Stimulated activated CD4-positive, alpha-beta T cell treated with anti-CD3 and anti-CD28 coated beads, Interleukin-4, amount 100 ng/mL, for 4 hours (primary cell): ENCODE measurements around the gene CYP19A1.
"Not testable (repeated sequence)": the region's sequence is repeated elsewhere in the genome, so short reads cannot be mapped to it uniquely, and the experiment has no call there.

Source experiments
- DNase-seq, 2 experiments: peaks; one replicate each; pipeline ENCODE4 v3.0.0-alpha.2; 2020

CYP19A1 gene

DNA sequence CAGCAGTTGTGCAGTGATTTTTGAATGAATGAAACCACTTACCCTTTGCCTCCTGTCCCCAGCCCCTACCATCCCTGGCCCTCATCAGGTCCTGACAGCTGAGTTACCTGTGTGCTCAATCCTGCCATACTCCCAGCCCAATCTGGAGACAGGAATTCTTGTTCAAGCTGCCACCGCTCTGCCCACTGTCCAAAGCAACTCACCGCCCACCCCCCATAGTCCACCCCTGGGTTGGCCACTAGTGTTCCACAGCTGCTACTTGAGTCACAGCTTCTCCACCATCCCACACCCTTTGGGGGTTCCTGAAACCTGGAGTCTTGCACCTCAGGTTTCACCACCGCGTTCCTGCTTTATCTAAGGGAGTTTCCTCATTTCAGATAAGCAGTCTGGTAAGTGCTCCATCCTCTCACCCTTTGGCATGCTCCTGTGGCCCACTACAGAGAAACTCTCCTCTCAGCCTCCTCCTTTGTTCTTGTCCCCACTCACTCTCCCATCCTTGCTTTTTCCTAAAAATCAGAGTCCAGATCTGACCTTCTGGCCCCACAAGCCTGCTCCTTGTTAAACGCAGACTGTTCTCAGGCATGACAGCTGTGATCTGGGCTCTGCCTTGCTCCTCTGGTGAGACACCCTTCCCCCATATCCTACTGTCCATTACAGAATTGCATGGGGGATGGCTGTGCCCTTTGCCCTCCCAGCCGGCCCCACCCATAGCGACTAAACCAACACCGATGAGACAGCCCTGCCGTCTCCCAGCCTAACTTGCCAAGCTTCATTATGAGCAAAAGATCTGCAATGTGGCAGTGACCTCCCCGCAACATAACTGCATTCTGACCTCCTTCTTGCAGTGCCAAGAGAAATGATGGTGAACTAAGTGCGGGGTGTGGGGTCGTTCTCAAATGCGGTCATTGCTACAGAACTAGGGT is 50.0 kb downstream of the CYP19A1 start:
- no peak for DNase-seq

DNA sequence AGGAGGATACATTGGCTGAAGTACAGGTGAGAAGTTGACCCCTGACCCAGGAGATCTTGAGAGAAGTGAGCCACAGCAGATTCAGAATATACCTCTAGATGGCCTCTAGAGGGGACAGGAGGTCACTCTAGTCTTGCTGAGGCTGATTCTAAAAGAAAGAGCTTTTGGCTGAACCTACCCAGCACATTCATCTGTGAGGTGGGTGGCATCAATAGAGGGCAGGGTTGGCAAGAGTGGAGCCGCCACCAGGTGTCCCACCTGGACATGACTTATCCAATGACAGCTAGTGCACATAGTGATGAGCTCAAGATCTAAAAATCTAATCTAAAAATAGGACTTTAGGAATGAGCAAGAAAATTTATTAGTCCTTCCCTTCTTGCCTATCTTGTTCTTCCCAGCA is 51.6 kb downstream of the CYP19A1 start:
- DNase-seq, result no peak

DNA sequence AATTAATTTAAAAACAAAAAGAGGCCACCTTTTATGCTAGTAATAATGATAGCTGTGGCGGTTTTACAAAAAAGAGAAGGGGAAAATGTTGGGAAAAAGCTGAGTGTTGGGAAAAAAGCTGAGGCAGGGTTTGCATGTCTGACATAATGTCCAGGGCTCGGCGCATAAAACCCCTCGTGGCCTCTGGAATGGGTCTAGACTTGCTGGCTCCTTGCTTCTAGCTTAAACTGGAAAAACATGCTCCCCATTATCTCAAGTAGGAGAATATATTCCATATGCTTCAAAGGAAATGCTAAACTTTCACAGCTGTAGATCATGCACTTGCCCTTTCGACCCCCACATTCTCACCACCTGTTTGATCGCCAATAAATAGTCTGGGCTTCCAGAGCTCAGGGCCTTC is 53.0 kb downstream of the CYP19A1 start:
- no peak for DNase-seq

DNA sequence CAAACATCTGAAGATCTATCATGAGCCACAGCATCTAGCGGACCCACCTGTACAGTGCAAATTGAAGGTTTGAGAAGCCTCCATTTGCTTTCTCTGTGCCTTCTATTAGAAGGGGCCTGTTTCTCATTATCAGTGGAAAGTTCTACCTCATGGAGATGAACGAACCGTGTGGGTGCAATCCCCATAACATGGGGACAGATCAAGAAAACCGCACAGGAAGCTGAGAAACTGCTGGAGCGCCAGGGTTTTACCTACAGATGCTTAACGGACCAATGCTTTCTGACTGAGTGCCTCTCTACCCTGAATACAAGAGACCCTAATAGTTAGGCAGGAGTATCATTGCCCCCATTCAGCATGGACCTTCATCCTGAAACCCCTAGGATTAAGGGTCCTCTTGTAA is 53.5 kb downstream of the CYP19A1 start:
- no peak for DNase-seq

DNA sequence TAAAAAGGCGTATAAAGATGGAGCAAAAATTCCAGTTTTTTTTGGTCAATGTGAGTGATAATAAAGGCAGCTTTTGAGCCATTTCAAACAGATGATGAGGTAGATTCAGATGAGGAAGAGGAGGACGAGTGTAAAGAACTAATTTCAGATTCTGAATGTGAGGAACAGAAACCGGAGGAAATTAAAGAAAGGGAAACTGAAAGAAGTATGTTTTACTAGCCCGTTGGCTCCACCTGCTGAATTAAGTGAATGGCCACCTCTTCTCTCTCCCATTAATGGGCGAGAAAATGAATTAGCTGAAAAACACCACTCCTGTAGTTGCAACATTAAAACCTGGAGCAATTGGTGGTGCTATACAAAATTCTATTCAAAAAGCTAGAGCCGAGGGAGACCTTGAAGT is 55.4 kb downstream of the CYP19A1 start:
- no peak for DNase-seq

DNA sequence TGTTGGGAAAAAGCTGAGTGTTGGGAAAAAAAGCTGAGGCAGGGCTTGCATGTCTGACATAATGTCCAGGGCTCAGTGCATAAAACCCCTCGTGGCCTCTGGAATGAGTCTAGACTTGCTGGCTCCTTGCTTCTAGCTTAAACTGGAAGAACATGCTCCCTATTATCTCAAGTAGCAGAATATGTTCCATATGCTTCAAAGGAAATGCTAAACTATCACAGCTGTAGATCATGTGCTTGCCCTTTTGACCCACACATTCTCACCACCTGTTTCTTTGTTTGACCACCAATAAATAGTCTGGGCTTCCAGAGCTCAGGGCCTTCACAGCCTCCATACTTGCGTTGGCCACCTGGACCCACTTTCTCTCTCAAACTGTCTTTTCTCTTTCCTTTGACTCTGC is 56.2 kb downstream of the CYP19A1 start:
- DNase-seq, result not testable (repeated sequence)

DNA sequence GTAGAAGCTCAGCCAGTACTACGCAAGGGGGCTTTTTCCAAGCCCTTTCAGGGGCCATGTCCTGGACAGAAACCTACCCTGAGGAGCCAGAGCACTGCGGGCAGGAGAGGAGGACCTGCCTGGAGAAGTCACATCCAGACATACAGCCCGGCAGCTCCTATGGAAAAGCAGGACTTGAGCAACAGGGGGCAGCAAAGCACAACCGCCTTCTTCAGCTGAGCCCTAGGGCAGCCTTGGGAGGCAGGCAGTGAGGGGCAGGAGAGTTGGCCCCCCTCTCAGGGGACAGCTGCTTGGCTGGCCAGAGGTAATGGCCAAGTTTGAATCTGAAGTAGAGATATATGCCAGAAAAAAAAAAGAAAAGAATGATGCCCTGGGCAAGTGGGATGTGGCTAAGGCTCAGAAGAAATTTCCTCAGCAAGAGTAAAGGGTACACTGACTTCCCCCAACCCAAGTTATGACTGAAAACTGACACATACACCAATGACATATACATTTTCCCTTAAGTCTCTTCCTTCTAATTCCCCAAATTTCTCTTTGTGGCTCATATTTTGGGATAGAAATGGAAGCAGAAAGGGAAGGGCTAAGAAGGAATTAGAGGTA is 56.9 kb downstream of the CYP19A1 start:
- no peak for DNase-seq

DNA sequence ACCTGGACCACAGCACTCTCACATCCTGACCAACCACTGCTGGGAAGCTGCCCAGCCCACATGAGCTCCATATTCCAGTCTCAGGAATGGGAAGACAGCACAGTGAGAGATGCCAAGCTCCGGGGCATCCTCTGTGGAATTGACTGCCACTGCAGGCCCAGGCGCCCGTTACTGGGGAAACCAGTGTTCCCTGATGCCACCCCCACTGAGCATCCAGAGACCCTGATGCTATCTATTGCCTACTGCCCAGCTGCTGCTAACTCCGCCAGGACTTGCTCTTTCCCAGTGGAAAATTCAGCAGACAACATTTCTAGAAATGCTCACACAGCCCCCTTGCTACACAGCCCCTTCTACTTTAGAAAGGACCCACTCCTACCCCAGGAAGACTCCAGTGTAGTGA is 57.6 kb downstream of the CYP19A1 start:
- DNase-seq, result no peak

DNA sequence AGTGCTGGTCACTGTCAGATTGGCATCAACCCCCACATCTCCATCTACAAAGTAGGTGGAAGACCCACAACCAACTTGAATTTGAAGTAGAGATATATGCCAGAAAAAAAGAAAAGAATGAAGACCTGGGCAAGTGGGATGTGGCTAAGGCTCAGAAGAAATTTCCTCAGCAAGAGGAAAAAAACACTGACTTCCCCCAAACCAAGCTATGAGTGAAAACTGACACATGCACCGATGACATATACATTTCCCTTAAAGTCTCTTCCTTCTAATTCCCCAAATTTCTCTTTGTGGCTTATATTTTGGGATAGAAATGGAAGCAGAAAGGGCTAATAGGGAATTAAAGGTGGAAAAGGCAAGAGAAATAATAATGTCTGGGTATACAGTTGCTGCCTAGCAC is 59.0 kb downstream of the CYP19A1 start:
- no peak for DNase-seq

DNA sequence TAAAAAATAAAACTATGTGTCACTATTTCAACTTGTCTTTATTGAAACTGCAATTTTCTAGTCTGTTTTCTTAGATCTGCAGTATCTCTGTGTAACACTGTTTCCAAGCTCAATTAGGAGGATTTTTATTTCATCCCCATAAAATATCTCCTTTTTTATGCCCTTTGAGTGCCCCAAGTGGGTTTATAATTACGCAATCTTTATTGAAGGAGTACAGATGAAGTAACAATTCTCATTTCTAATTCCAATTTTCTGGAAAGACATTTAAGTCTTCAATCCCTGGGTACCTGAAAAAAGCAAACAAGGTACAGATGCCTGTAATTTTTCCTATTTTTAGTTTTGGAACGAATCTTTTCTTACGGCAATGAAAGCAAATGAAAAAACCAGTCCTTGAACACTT is 61.3 kb downstream of the CYP19A1 start:
- DNase-seq, result no peak

DNA sequence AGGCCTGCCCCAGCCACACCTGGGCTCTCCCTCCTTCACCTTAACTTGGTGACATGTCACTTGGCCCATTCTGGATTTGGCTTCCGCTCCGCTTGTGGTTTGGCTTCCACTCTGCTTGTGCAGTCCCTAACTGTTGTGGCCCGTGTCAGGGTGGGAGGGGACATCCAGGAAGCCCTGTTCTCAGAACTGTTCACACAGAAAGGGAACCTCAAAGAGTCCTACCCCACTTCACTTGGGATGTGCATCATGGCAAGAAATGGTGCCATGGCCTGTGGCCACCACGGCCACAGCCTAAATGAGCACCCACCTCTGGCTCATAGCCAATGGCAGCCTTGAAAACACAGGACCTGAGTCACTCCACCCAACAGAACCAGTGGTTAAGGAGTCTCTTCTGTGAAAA is 63.4 kb downstream of the CYP19A1 start:
- no peak for DNase-seq

DNA sequence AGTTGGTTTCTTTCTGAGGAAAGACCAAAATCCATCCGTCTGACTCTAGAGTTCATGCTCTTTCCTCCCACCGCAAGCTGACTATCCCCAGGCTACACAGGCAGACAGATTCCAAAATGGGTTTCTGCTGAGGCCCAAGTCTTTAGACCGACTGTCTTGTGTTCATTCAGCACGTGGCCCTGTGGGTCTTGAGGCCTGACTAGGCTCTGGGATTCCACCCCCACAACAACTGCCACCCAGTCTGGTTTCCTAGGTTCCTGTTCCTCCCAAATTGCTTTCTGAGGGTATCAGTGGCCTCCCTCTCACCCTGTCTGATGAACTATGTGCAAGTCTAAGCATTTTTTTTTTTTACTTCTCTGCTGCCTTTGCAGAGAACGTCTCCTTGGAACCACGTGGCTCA is 67.7 kb downstream of the CYP19A1 start:
- DNase-seq, result no peak

DNA sequence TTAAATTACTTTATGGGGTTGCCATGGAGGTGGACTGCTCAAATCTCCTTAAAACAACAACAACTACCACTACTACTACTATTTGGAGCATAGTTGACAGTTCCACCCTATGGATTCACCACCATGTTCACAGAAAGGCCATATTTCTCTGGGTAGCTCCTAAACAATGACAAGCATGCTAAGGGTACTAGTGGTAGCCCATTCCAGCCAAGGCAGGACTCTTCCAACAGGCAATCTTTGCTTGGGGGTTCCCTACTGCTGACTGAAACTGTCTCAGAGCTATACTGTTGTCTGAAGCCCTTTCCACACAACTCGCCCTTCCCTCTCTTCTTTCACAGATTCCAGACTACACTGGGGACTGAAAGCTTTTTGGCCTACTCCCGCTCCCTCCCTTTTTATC is 68.9 kb downstream of the CYP19A1 start:
- no peak for DNase-seq

DNA sequence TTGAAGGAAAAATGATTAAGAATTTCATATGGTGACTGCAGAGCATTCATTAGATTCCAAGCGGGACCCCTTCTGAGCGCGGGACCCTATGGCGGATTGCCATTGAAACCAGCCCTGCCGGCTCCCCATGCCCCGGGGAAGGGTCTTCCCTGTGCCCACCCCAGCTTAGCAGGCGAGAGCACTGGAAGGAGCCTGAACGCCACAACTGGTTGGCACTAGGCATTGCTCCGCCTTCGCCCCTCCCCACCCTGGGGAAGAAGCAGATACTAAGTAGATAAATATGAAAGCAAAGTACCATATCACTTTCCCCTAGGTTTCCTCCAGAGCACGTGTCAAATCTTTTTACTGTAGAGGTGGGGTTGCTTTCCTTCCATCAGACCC is 70.7 kb downstream of the CYP19A1 start:
- no peak for DNase-seq

DNA sequence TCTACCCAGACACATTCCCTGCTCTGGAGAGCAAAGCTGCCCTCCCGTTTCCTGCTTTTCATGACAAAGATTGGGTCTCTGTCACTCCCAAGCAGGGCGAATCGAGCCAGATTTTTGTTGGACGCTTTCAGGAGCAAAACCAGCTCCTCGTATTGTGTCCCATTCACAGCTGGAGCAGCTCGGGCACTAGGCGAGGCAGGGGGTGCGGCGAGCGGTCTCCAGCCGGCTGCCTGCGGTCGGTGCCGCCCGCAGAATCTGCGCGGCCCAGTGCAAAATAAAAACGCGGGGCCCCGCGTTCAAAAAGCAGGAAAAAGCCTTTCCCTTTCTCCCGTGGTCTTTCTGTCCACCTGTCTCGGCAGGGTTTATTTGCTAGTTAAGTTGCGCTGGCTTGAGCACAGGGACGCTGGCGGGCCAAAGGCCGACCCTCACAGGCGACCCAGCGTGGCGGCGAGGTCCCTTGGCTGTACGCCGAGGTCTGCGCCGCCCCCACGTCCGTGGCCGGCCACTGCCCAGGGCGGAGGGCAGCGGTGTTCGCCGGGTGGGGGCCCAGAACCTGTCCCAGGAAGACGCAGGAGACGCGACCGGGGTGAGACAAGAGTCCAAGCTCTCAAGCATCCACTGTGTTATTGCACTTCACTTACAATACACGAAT is 71.2 kb downstream of the CYP19A1 start:
- no peak for DNase-seq

DNA sequence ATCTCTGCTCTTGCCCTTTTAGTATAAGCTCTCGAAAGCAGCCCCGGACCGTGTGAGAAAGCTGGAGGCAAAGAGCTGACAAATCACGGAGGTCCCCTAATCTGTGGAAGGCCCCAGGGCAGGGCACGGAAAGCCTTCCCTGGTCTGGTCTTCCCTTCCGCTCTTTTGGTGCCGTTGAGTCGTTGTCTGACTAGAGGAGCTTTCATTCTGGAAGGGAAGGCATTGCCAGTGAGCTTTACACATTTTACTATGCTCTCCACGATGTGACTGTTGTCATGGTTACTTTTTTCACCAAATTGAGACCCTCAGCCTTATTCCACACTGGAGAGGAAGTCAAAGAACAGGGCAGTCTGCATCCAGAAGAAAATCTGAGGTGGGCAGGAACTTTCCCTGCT is 71.7 kb downstream of the CYP19A1 start:
- DNase-seq, result no peak

DNA sequence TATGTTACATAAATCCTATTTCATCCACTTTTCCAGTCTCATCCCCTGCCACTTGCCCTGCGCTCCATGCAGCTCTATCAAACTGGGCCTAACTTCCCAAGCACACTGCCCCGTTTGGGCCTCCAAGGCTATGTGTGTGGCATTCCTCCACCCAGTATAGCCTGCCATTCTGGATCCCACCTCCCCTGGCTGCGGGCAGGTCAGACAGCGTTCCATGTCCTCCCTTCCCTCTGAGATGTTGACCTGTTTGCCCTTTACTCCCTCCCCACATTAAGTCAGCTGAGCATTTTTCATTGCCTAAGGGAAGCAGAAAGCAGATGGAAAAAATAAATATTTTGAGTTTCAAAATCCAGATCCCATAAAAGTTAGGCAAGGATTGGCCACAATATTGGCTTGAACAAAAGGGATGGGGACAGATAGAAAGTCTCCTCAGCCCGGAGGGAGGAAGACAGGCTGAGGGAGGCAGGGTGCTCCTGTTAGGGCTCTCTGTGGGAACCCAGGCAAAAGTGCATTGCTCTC is 73.3 kb downstream of the CYP19A1 start:
- DNase-seq, result no peak

DNA sequence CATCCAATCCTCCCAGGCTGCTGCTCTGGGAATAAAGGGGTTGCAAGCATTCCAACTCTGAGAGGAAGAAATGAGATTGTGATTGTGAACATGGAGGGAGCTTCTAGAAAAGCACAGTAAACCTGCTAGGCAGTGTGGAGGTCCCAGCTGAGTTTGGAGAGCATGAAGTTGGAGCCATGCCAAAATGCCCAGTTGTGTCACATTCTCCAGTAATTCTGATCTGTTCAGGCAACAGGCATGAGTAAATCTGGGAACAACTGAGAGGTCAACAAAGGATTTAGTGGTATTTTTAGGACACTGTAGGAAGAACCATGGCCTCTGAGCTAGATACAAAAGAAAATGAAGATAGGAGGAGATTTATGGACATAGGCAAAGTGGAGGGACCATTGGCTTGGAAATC is 74.7 kb downstream of the CYP19A1 start:
- DNase-seq, result no peak

DNA sequence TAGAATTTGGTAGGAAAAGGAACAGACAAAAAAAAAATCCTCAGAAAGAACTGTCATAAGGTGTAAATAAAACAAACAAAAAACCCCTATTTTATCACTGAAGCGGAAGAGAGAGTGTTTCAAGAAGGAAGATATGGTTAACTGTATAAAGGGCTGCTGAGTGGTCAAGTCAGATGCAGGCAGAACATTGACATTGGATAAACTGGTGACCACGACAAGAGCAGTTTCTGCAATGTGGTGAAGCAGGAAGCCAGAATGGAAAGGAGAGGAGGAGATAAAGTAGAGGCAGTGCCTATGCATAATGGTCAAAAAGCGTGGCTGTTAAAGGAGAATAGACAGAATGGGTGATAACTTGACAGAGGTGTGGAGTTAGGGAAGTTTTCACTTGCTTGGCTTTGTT is 75.3 kb downstream of the CYP19A1 start:
- DNase-seq, result no peak

DNA sequence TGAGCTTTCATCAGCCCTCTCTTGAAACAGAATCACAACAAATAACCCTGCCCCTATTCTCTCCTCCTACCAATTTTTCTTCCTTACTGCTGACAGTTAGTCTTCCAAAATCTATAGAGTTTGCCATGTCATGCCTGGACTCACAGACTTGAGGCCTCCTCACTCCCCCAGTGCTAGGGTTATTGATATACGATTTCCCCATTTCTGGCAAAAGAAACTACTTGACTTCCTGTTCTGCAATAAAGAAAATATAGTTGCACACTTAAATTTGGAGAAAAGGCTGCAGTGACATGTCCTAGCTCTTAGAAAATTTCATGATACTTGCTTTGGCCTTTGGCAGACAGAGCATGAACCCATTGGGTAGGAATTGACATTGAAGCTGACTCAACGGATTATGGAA is 75.9 kb downstream of the CYP19A1 start:
- no peak for DNase-seq

DNA sequence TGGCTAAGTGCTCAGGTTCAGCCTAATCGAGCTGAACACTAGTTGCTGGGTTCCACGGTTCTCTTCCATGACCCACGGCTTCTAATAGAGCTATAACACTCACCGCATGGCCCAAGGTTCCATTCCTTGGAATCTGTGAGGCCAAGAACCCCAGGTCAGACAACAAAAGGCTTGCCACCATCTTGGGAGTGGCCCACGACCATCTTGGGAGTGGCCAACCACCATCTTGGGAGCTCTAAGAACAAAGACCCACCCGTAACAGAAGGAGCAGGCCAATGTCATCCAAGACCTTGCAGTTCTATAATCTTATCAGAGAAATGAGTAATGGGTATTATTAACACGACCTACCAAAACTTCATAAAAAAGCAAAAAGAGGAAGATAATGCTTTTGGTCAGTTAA is 77.3 kb downstream of the CYP19A1 start:
- not testable (repeated sequence) for DNase-seq

DNA sequence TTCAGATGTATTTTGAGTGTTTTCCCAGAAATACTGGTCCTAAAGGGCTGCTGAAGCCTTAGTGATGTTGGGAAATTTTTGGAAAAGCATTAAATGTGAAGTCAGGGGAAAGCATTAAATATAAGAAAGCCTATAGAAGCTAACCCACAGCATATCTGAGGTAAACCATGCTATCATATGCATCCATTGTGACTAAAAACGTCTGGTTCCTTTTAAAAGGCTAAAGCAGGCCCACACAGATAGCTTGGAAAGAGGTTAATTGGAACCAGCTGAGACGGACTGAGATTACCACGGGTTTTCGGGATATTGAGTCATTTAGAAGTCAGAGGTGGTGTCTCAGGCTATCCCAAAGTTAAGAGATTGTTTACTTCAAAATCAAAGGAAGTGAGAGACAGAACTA is 78.2 kb downstream of the CYP19A1 start:
- DNase-seq, result no peak

DNA sequence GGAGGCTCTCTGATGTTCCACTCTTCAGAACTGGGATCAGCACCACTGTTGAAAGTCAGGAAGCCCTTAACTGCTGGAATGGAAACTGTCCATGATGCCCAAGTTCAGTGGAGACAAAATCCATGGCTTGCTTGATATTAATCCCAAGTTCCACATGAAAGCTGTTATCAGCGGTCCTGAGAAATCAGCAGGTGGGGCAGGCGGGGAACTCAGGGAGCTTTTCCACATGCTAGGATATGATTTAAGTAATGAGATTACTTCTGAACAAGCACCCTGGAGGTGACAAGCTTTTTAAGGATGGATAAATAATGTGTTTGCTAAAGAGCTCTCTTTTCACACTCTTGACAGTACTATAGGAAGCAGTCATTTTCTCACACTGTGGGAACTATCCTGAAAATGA is 82.9 kb downstream of the CYP19A1 start:
- DNase-seq, result no peak

DNA sequence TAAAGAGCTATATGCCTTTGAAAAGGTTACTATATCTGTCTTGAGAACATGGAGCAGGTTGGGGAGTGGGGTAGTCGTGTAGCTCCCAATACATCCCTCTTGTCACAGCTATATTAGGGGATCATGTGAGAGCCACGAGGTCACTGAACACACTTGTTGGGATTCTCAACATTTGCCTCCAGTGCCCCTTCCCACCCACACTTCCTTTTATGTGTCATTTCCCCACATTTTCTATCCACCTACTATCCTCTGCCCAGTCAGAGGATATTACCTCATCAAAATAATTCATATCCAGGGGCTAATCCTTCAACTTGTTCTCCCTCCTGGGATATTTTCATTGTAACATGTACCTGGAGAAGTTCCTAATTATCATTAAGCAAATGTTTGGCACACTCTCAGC is 85.0 kb downstream of the CYP19A1 start:
- no peak for DNase-seq
